Stimulated activated CD4-positive, alpha-beta T cell treated with anti-CD3 and anti-CD28 coated beads, Interleukin-2, amount 100 ng/mL, for 48 hours (primary cell): ENCODE measurements around the gene DDX25.
"Not testable (repeated sequence)": the region's sequence is repeated elsewhere in the genome, so short reads cannot be mapped to it uniquely, and the experiment has no call there.

ENCODE experiments used
- DNase-seq, 2 donors: peaks; one replicate each; pipeline ENCODE4 v3.0.0-alpha.2; 2020

DDX25 gene

GRCh38 chr11:125903711-125904659 is at the start of gene DDX25:
TSS of gene DDX25 (plus strand) at chr11:125904508. CDS start at chr11:125904518, 10 bp downstream.
- DNase-seq: no peak

GRCh38 chr11:125857670-125858069 is 46.6 kb upstream of the DDX25 start:
- DNase-seq: not testable (repeated sequence)

GRCh38 chr11:125862786-125863185 is 41.5 kb upstream of the DDX25 start:
- DNase-seq: not testable (repeated sequence)

DNA sequence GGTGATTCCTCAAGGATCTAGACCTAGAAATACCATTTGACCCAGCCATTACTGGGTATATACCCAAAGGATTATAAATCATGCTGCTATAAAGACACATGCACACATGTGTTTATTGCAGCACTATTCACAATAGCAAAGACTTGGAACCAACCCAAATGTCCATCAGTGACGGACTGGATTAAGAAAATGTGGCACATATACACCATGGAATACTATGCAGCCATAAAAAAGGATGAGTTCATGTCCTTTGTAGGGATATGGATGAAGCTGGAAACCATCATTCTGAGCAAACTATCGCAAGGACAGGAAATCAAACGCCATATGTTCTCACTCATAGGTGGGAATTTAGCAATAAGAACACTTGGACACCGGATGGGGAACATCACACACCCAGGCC is 39.0 kb upstream of the DDX25 start:
- not testable (repeated sequence) for DNase-seq

DNA sequence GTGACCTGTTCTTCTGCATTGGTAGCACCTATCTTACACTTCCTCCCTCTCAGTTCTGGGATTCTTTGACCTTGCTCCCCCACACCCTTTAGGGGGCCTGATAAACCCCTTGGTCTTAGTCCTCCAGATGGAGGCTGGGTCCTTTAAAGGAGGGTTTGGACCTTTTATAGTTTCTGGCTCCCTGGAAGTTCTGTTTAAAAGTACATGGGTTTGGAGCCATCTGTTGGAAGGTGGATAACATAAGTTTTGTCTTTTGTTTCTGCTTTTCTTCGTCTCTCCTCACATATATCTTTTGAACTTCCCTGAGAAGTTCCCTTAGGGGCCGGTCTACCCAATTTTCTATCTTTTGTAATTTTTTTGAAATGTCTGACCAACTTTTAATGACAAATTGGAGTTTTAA is 34.8 kb upstream of the DDX25 start:
- DNase-seq: no peak

DNA sequence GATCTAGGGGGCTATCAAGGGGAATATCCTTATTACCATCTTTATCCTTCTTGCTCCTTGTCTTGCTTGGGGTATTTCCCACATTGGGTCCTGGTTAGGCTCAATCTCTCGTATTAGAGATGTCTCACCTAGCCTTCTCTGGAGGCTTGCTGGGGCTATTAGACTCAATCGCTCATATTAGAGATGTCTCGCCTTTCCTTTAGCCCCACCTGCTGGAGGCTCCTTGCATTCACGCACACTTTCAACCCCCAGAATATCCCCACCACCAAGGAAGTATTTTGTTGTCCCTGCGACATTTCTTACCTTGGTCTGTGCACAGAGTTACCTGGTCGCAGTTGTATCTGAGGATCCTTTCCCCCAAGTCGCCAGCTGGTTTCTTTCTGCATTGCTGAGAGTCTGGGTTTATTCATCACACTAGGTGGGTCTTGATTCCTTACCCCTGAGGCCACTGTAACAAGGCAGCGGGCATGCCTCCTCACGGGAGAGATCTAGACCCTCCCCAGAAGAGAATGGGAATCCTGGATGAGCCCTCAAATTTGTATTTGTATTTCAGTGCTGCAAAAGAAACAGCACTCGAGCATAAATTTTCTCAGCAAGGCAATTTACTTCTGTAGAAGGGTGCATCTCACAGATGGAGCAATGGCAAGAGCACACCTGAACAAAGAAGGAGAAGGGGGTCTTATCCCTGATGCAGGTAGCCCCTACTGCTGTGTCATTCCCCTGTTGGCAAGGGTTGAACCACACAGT is 32.7 kb upstream of the DDX25 start:
- peak in 1 of 2 donors; percentile 17 for DNase-seq

- no peak for DNase-seq
Observed at GRCh38 chr11:125872138-125872491, 32.2 kb upstream of the DDX25 start.

- no peak for DNase-seq
Observed at GRCh38 chr11:125873881-125874555, 30.3 kb upstream of the DDX25 start.

- DNase-seq: peak; percentile 44 to 50
Observed at GRCh38 chr11:125874556-125875124, 29.7 kb upstream of the DDX25 start.

DNA sequence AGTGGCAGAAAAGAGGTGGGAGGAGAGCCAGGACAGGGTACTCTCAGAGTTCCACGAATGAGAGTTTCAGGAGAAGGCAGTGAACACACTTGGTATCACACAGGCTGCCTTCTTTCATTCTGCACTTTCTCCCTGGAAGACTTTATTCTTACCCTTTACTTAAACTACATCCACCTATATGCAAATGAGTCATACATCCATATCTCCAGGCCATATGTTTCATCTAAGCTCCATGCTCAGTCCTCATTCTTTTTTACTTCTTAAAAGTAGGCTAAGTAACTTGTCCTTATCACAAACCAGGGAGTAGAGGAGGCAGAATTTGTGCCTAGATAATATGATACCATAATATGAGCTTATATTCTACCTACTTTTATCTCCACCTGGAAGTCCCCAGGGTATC is 23.0 kb upstream of the DDX25 start:
- DNase-seq: no peak

GRCh38 chr11:125883375-125883774 is 20.9 kb upstream of the DDX25 start:
- DNase-seq: no peak

DNA sequence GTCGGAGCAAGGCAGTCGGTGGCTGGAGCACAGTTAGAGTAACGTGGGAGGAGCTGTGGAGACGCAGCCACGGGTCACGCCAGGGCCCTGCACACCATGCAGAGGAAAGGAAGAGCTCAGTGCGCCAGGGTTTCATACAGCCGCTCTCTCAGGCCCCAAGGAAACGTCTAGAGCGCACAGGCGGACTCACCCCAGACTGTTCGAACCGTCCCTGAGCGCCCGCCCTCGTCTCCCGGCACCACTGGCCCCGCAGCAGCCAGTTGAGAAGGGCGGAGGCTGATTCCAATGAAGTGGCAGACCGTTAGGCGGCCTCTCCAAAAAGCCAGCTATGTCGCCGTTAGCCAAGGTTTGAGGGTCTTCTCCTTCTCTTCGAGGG is 17.3 kb upstream of the DDX25 start:
- peak in 1 of 2 donors; percentile 32 for DNase-seq

GRCh38 chr11:125887373-125888324 is 16.7 kb upstream of the DDX25 start, which contains the start of gene HYLS1:
TSS of gene HYLS1 (plus strand) at chr11:125887668. CDS start at chr11:125899369, 11,701 bp downstream.
- peak; percentile 98 for DNase-seq

- no peak for DNase-seq
Observed at GRCh38 chr11:125890447-125891100, 13.7 kb upstream of the DDX25 start.

GRCh38 chr11:125892071-125892470 is 12.2 kb upstream of the DDX25 start:
- DNase-seq: no peak

DNA sequence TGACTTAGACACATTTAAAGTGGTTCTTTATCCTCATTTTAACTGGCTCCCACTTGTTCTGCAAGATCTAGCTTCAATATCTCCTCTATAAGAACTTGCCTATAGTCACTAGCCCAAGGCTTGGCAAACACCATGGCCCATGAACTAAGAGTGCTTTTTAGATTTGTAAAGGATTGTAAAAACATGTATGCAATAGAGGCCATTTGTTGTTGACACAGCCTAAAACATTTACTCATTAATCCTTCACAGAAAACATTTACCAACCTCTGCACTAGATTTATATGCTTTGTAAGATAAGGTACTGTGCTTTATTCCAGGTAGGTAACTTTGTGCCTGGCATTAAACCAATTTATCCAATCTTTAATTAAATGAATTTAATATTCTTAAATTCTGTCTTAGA is 11.3 kb upstream of the DDX25 start:
- DNase-seq: no peak

DNA sequence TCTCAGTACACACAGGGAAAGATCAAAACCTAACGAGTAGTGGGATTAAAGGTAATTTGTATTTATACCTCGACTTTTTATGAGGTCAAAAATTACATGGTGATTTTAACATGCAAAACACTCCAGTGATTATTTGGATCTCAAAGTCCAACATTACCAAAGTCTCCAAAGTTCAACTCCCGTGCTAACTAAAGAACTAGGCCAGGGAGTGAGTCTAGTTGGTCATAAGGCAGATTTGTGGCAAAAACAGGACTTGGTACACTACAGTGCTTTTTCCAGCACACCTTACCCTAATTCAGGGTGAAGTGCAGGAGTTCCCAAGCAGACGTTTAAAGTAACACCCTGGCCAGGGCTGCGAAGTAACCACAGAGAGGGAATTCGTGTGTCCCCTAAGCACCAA is 2.4 kb upstream of the DDX25 start:
- DNase-seq: no peak

DNA sequence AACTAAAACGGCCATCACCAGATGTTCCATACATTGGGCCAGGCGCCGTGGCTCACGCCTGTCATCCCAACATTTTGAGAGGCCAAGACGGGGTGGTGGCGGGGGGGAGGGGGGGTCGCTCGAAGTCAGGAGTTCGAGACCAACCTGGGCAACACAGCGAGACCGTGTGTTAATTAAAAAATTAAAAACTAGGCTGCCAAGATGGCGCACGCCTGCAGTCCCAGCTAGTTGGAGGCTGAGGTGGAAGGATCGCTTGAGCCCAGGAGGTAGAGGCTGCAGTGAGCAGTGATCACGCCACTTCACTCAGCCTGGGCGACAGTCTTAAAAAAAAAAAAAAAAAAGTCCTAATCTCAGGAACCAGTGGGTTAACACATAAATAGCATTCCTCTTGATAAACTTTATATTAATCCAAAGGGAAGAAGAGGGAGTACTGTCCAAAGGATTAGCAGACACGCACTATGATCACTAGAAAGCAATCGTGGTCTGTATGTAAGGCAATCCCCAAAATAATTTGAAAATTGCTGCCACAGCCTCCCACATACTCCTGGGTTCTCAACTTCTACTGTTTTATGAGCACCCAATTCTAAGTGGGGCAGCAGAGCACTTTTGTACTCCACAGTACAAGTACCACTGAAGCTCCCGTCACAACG is 1.9 kb upstream of the DDX25 start:
- DNase-seq: no peak

GRCh38 chr11:125902927-125903710 is 1.2 kb upstream of the DDX25 start, which contains the start of gene PUS3:
TSS of gene PUS3 (minus strand) at chr11:125903206. CDS start at chr11:125896284, 6,922 bp downstream.
- peak; percentile 82 for DNase-seq

- DNase-seq: no peak
Observed at GRCh38 chr11:125904678-125905077, 370 bp downstream of the DDX25 start.
